Measurements from ENCODE around the gene CNTNAP2.
"Not testable (repeated sequence)": the region's sequence is repeated elsewhere in the genome, so short reads cannot be mapped to it uniquely, and the experiment has no call there.

CNTNAP2 gene

GRCh38 chr7:147721962-147722830 is 1605.6 kb downstream of the CNTNAP2 start:
- H3K27ac ChIP-seq = no peak overlapping the region
- DNase-seq (ENCODE audit: low read depth, low spot score) = no peak

GRCh38 chr7:147723536-147723935 is 1606.9 kb downstream of the CNTNAP2 start:
- DNase-seq (ENCODE audit: low read depth, low spot score) = no peak
- no peak overlapping the region for H3K27ac ChIP-seq

- H3K27ac ChIP-seq = no peak overlapping the region
- no peak for DNase-seq (ENCODE audit: low read depth, low spot score)
Observed at GRCh38 chr7:147731311-147731710, 1614.7 kb downstream of the CNTNAP2 start.

GRCh38 chr7:147737559-147738214 is 1621.1 kb downstream of the CNTNAP2 start:
- not testable (repeated sequence) for H3K27ac ChIP-seq; DNase-seq (ENCODE audit: low read depth, low spot score)

- no peak for DNase-seq (ENCODE audit: low read depth, low spot score)
Observed at GRCh38 chr7:147742301-147742700, 1625.7 kb downstream of the CNTNAP2 start.

GRCh38 chr7:147756300-147756699 is 1639.7 kb downstream of the CNTNAP2 start:
- H3K27ac ChIP-seq = no peak overlapping the region
- DNase-seq (ENCODE audit: low read depth, low spot score) = no peak

More at GRCh38 chr7:147742301-147742700, 1625.7 kb downstream of the CNTNAP2 start:
- no peak overlapping the region for H3K27ac ChIP-seq

GRCh38 chr7:147759327-147759943 is 1642.8 kb downstream of the CNTNAP2 start:
- H3K27ac ChIP-seq = no peak overlapping the region
- DNase-seq (ENCODE audit: low read depth, low spot score) = no peak

- DNase-seq (ENCODE audit: low read depth, low spot score) = no peak
- no peak overlapping the region for H3K27ac ChIP-seq
Observed at GRCh38 chr7:147765301-147765700, 1648.7 kb downstream of the CNTNAP2 start.

GRCh38 chr7:147771344-147771743 is 1654.7 kb downstream of the CNTNAP2 start:
- DNase-seq (ENCODE audit: low read depth, low spot score) = no peak
- H3K27ac ChIP-seq = no peak overlapping the region

GRCh38 chr7:147774461-147774860 is 1657.9 kb downstream of the CNTNAP2 start:
- no peak overlapping the region for H3K27ac ChIP-seq
- no peak for DNase-seq (ENCODE audit: low read depth, low spot score)

GRCh38 chr7:147775516-147776284 is 1659.1 kb downstream of the CNTNAP2 start:
- no peak overlapping the region for H3K27ac ChIP-seq
- DNase-seq (ENCODE audit: low read depth, low spot score) = no peak

GRCh38 chr7:147777309-147777708 is 1660.7 kb downstream of the CNTNAP2 start:
- H3K27ac ChIP-seq = no peak overlapping the region
- no peak for DNase-seq (ENCODE audit: low read depth, low spot score)

GRCh38 chr7:147779949-147780348 is 1663.3 kb downstream of the CNTNAP2 start:
- no peak overlapping the region for H3K27ac ChIP-seq
- no peak for DNase-seq (ENCODE audit: low read depth, low spot score)

- DNase-seq (ENCODE audit: low read depth, low spot score) = no peak
- no peak overlapping the region for H3K27ac ChIP-seq
Observed at GRCh38 chr7:147796581-147796980, 1680.0 kb downstream of the CNTNAP2 start.

GRCh38 chr7:147798001-147798400 is 1681.4 kb downstream of the CNTNAP2 start:
- DNase-seq (ENCODE audit: low read depth, low spot score) = no peak
- H3K27ac ChIP-seq = no peak overlapping the region

GRCh38 chr7:147801762-147802161 is 1685.2 kb downstream of the CNTNAP2 start:
- DNase-seq (ENCODE audit: low read depth, low spot score); H3K27ac ChIP-seq: not testable (repeated sequence)

GRCh38 chr7:147803151-147803550 is 1686.5 kb downstream of the CNTNAP2 start:
- no peak overlapping the region for H3K27ac ChIP-seq
- no peak for DNase-seq (ENCODE audit: low read depth, low spot score)

- H3K27ac ChIP-seq = no peak overlapping the region
- DNase-seq (ENCODE audit: low read depth, low spot score) = no peak
Observed at GRCh38 chr7:147803606-147804005, 1687.0 kb downstream of the CNTNAP2 start.

- no peak for DNase-seq (ENCODE audit: low read depth, low spot score)
- no peak overlapping the region for H3K27ac ChIP-seq
Observed at GRCh38 chr7:147804032-147804431, 1687.4 kb downstream of the CNTNAP2 start.

GRCh38 chr7:147805996-147806576 is 1689.5 kb downstream of the CNTNAP2 start:
- H3K27ac ChIP-seq = no peak overlapping the region
- no peak for DNase-seq (ENCODE audit: low read depth, low spot score)
